Measurements from ENCODE around the gene FAM162A. TPM values are rescaled to one million over a fixed set of nuclear protein-coding genes. Genes with fewer than 3 reads are reported as not detected.

FAM162A gene
- total RNA-seq, 2 experiments from 2014 or later = 32.8 to 34.6 TPM

DNA sequence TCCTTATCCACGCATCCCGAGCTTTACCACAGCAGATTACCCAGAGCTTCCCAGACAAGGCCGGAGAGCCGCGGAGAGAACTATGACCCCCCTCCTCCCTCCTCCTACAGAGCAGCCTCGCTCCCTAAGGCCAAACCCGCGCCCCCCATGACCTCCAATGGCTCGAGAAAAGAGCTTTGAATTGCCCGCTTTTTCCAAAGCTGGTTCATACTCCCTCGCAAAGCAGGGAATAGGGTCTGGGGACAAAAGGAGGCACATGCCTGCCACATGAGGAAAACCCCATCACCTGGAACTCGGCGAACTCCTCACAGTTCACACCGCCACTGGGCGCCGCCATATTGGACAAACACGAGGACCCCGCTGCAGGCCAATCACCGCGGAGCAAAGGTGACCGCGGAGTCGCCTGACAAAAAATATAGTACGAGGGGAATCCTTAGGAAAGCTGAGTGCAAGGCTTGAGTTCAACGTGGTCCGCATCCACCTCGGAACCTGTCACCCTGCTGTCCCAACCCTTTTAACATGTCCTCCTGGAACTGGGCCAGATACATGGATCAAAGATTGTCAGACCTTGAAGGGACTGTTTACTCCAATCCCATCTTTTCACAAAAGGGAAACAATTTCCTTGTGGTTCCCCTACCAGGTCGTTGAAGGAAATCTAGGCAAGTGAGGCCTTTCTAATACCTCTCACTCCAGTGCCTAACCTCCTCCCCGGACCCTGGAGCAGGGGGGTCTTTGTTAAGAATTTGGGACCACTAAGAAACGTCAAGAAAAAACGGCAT is 905 bp upstream of the FAM162A start, which contains the start of gene MIX23:
Gene MIX23, minus strand, starts transcription at position 344 of the 779 bp plus-strand sequence. Its CDS starts 7 bp downstream, at position 337.
- Mint-ChIP-seq H3K27me3 (no peaks in the 10 kb centered on the region), H3K9me3 (no peaks in the 10 kb centered on the region), H3K4me3 (peak within 1 kb of the TSS; percentile 94), H3K4me1 (ENCODE audit: low read depth) (peaks cover 49% of the 10 kb centered on the region), H3K27ac (peak within 1 kb of the TSS; percentile 87), H3K36me3 (ENCODE audit: low read depth) (peaks cover 30% of the 10 kb centered on the region)
- intact Hi-C loops (cut with DNase I, micrococcal nuclease) = loop anchor here (2.0 to 10.0 kb wide), 10 partner anchors 34 to 1204 kb away; partner anchors contain the start of genes GOLGB1 (in 2 of the 2), DTX3L (in 1 of the 2), EAF2 (in 1 of the 2) and HACD2 (in 1 of the 2)
- ChIA-PET POLR2A (interaction anchor here (0.8 to 2.9 kb wide), 12 partner anchors 10 to 1202 kb away, joined by 3 to 102 read pairs (median 10); partner anchors contain the start of genes EAF2, HACD2, HCLS1 and HSPBAP1), CTCF (interaction anchor here (0.8 to 2.6 kb wide), 7 partner anchors 10 to 722 kb away, joined by 3 to 21 read pairs (median 6); partner anchors contain the start of genes HCLS1 and KPNA1)
- H3K4me3 ChIP-seq (ENCODE audit: low read length) = peak within 1 kb of the TSS; percentile 76
- ATAC-seq (ENCODE audit: poor library complexity) (peak; percentile 54), DNase-seq (peak; percentile 69 to 90 (median 80))
- TF ChIP-seq CTCF (IDR thresholded peaks at IDR 0.05) = no peak
- peaks cover 17% of the 10 kb centered on the region for H3K4me1 ChIP-seq (ENCODE audit: insufficient read depth, low read length)
- peak within 1 kb of the TSS; percentile 61 to 71 for H3K27ac ChIP-seq (ENCODE audit: low read depth in 1 of 2, low read length in 2 of 2)
- H3K36me3 ChIP-seq (ENCODE audit: insufficient read depth, low read length) = peaks cover 4% of the 10 kb centered on the region
- H3K27me3 ChIP-seq (ENCODE audit: control insufficient read depth in 1 of 2, insufficient read depth in 2 of 2, low read length in 2 of 2) = no peaks in the 10 kb centered on the region
- no peaks in the 10 kb centered on the region for H3K9me3 ChIP-seq (ENCODE audit: control insufficient read depth in 1 of 2, insufficient read depth in 1 of 2, low read length in 2 of 2)

DNA sequence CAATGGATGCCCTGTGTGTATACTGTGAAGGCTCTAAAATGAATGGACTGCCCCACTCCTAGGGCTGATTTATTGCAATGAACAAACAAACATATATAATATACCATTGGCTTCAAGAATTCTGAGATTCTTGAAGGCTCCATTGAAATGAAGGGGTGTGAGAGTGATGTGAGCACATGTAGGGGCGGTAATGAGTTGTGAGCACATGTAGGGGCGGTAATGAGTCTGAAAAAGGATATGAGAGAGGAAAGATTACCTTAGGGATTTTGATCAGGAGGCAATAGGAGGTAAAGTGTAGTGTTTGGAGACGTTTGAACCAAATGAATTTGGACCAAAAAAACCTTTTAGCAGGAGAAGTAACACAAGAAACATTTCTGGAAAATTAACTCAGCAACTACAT is 3.7 kb downstream of the FAM162A start:
- H3K4me3 ChIP-seq (ENCODE audit: low read length) = no peak overlapping the region
- no peaks in the 10 kb centered on the region for H3K9me3 ChIP-seq (ENCODE audit: control insufficient read depth in 1 of 2, insufficient read depth in 1 of 2, low read length in 2 of 2)
- intact Hi-C loops (cut with DNase I, micrococcal nuclease) = loop anchor here (10.0 kb wide), 4 partner anchors 407 to 733 kb away; partner anchors contain the start of genes EAF2 (in 1 of the 2), GOLGB1 (in 1 of the 2), HSPBAP1 (in 1 of the 2) and IQCB1 (in 1 of the 2)
- POLR2A ChIA-PET = no interaction called here
- H3K36me3 ChIP-seq (ENCODE audit: insufficient read depth, low read length) = peaks cover 4% of the 10 kb centered on the region
- H3K27me3 ChIP-seq (ENCODE audit: control insufficient read depth in 1 of 2, insufficient read depth in 2 of 2, low read length in 2 of 2) = no peaks in the 10 kb centered on the region
- peaks cover 13% of the 10 kb centered on the region for H3K4me1 ChIP-seq (ENCODE audit: insufficient read depth, low read length)
- CTCF ChIA-PET = no interaction called here
- peaks cover 45% of the 10 kb centered on the region for H3K4me1 Mint-ChIP-seq (ENCODE audit: low read depth)
- DNase-seq (no peak), ATAC-seq (ENCODE audit: poor library complexity) (no peak)
- no peak for TF ChIP-seq CTCF (IDR thresholded peaks at IDR 0.05)
- no peaks in the 10 kb centered on the region for H3K27me3 Mint-ChIP-seq
- H3K9me3 Mint-ChIP-seq = no peaks in the 10 kb centered on the region
- H3K27ac Mint-ChIP-seq = no peak overlapping the region
- no peak overlapping the region for H3K4me3 Mint-ChIP-seq
- no peak overlapping the region for H3K27ac ChIP-seq (ENCODE audit: low read depth in 1 of 2, low read length in 2 of 2)
- peaks cover 45% of the 10 kb centered on the region for H3K36me3 Mint-ChIP-seq (ENCODE audit: low read depth)

DNA sequence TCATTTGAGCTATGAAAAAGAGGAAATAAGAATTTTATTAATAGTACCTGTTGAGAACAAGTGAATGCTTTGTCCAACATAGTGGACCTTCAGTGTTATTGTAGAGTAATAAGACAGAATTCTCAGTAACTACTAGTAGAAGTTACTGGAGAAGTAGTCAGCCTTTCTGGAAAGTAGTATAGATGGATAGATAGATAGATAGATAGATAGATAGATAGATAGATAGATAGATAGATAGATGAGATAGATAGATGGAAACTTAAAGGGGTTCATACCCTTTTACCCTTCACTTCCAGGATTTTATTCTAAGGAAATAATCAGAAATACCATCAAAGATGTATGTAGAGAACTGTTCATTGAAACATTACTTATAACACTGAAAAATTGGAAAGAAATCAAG is 5.2 kb downstream of the FAM162A start:
- Mint-ChIP-seq H3K27me3 (no peaks in the 10 kb centered on the region), H3K9me3 (no peaks in the 10 kb centered on the region), H3K4me3 (no peak overlapping the region), H3K4me1 (ENCODE audit: low read depth) (peaks cover 44% of the 10 kb centered on the region), H3K36me3 (ENCODE audit: low read depth) (peaks cover 42% of the 10 kb centered on the region), H3K27ac (no peak overlapping the region)
- ChIA-PET POLR2A (no interaction called here), CTCF (no interaction called here)
- Histone ChIP-seq H3K36me3 (ENCODE audit: insufficient read depth, low read length) (peaks cover 9% of the 10 kb centered on the region), H3K27ac (ENCODE audit: low read depth in 1 of 2, low read length in 2 of 2) (no peak overlapping the region), H3K4me3 (ENCODE audit: low read length) (no peak overlapping the region), H3K27me3 (ENCODE audit: control insufficient read depth in 1 of 2, insufficient read depth in 2 of 2, low read length in 2 of 2) (no peaks in the 10 kb centered on the region), H3K9me3 (ENCODE audit: control insufficient read depth in 1 of 2, insufficient read depth in 1 of 2, low read length in 2 of 2) (no peaks in the 10 kb centered on the region), H3K4me1 (ENCODE audit: insufficient read depth, low read length) (peaks cover 7% of the 10 kb centered on the region)
- no peak for TF ChIP-seq CTCF (IDR thresholded peaks at IDR 0.05)
- intact Hi-C loops (cut with DNase I, micrococcal nuclease) = loop anchor here (10.0 kb wide), 4 partner anchors 406 to 734 kb away; partner anchors contain the start of genes EAF2 (in 1 of the 2), GOLGB1 (in 1 of the 2), HSPBAP1 (in 1 of the 2) and IQCB1 (in 1 of the 2)
- ATAC-seq (ENCODE audit: poor library complexity) = no peak
- no peak for DNase-seq
